ENCODE measurements around the gene MAP2K4.

Gene MAP2K4

GRCh38 chr17:12127177-12127576 is 106.5 kb downstream of the MAP2K4 start:
- no peak overlapping the region for H3K4me3 ChIP-seq (ENCODE audit: control insufficient read depth, low read depth, low read length)
- TF ChIP-seq CTCF (IDR thresholded peaks at IDR 0.05; ENCODE audit: control insufficient read depth, insufficient read depth, low read depth, low read length, missing control alignments), result no peak
- no peak for DNase-seq (ENCODE audit: low read depth)

GRCh38 chr17:12127667-12128066 is 107.0 kb downstream of the MAP2K4 start:
- H3K4me3 ChIP-seq (ENCODE audit: control insufficient read depth, low read depth, low read length), result no peak overlapping the region
- no peak for DNase-seq (ENCODE audit: low read depth)
- TF ChIP-seq CTCF (IDR thresholded peaks at IDR 0.05; ENCODE audit: control insufficient read depth, insufficient read depth, low read depth, low read length, missing control alignments), result no peak

DNA sequence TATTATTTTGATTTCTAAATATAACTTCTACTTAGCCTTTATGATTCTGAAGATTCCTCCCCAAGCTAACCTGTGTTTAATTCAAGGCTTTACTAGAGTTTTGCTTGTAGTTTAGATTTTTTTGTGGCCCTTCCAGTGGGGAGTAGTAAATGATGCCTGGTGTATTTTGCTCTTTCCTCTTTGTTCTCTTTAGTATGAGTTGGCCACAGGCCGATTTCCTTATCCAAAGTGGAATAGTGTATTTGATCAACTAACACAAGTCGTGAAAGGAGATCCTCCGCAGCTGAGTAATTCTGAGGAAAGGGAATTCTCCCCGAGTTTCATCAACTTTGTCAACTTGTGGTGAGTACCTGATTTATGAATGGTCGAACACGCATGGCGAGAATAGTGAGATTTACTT is 108.3 kb downstream of the MAP2K4 start:
- no peak for DNase-seq (ENCODE audit: low read depth)
- TF ChIP-seq CTCF (IDR thresholded peaks at IDR 0.05; ENCODE audit: control insufficient read depth, insufficient read depth, low read depth, low read length, missing control alignments), result no peak
- H3K4me3 ChIP-seq (ENCODE audit: control insufficient read depth, low read depth, low read length), result no peak overlapping the region

GRCh38 chr17:12133183-12133582 is 112.5 kb downstream of the MAP2K4 start:
- H3K4me3 ChIP-seq (ENCODE audit: control insufficient read depth, low read depth, low read length), result no peak overlapping the region
- peak; percentile 23 for DNase-seq (ENCODE audit: low read depth)
- no peak for TF ChIP-seq CTCF (IDR thresholded peaks at IDR 0.05; ENCODE audit: control insufficient read depth, insufficient read depth, low read depth, low read length, missing control alignments)

DNA sequence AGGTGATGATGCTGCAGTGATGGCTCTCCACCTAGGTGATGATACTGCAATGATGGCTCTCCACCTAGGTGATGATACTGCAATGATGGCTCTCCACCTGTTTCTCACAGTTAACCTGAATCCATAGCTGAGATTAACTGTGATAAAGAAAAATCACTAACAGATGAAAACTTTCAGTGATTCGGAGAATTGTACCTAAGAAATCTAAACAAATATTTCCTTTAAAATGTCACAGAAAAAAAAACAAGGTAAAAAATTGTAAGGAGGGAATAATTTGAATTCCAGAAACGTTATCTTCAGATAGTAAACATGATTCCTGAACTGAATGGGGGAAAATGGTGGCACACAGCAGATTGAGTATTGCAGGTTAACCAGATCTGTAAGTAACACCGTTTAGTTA is 113.4 kb downstream of the MAP2K4 start:
- H3K4me3 ChIP-seq (ENCODE audit: control insufficient read depth, low read depth, low read length), result no peak overlapping the region
- DNase-seq (ENCODE audit: low read depth), result no peak

DNA sequence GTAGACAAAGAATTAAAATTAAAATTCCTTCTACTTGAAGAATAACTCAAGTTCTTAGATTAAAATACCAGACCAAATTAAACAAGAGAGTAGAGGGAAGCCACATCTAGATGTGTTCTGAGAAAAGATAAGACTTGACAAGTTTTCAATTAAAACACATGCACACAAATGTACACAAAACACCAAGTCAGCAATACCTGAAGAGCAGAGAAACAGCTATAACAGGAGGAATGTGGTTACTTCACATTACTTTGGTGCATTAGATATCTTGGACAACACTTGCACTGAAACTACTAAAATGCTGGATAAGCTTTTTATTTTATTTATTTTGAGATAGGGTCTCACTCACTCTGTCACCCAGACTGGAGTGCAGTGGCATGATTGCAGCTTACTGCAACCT is 113.9 kb downstream of the MAP2K4 start:
- H3K4me3 ChIP-seq (ENCODE audit: control insufficient read depth, low read depth, low read length), result no peak overlapping the region
- no peak for TF ChIP-seq CTCF (IDR thresholded peaks at IDR 0.05; ENCODE audit: control insufficient read depth, insufficient read depth, low read depth, low read length, missing control alignments)
- no peak for DNase-seq (ENCODE audit: low read depth)

More for the DNA sequence above, 113.4 kb downstream of the MAP2K4 start:
- TF ChIP-seq CTCF (IDR thresholded peaks at IDR 0.05; ENCODE audit: control insufficient read depth, insufficient read depth, low read depth, low read length, missing control alignments), result no peak

- no peak overlapping the region for H3K4me3 ChIP-seq (ENCODE audit: control insufficient read depth, low read depth, low read length)
- TF ChIP-seq CTCF (IDR thresholded peaks at IDR 0.05; ENCODE audit: control insufficient read depth, insufficient read depth, low read depth, low read length, missing control alignments), result no peak
Measured at GRCh38 chr17:12136243-12136642, 115.6 kb downstream of the MAP2K4 start.

More at GRCh38 chr17:12136243-12136642, 115.6 kb downstream of the MAP2K4 start:
- DNase-seq (ENCODE audit: low read depth), result no peak
